ENCODE measurements around the gene NTRK2. TPM values are rescaled to one million over a fixed set of nuclear protein-coding genes. Genes with fewer than 3 reads are reported as not detected.

NTRK2 gene
- total RNA-seq, 1 donor from 2014 or later, result 23.8 TPM

DNA sequence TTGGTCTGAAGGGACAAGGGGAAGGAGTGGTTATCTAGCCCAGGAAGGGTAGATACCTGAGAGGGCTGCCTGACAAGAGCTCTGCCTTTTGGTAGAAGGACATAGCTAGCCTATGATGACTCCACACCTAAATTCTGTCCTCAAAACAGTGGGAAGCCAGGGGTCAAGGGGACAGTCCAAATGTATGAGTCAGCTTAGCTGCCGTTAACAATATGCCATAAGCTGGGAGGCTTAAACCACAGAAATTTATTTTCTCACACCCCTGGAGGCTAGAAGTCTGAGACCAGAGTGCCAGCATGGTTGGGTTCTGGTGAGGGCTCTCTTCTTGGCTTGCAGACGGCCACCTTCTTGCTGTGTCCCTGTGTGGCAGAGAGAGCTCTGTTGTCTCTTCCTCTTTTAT lies 306.4 kb downstream of the NTRK2 start:
- no peak overlapping the region for H3K4me3 ChIP-seq
- H3K36me3 ChIP-seq, result no peaks in the 10 kb centered on the region
- TF ChIP-seq CTCF (IDR thresholded peaks at IDR 0.05), result no peak
- H3K27ac ChIP-seq, result no peak overlapping the region
- intact Hi-C loops (cut with DNase I), result no loop called here
- no peaks in the 10 kb centered on the region for H3K27me3 ChIP-seq
- no peaks in the 10 kb centered on the region for H3K9me3 ChIP-seq
- no peaks in the 10 kb centered on the region for H3K4me1 ChIP-seq
- DNase-seq (ENCODE audit: low spot score in 2 of 2), result no peak

DNA sequence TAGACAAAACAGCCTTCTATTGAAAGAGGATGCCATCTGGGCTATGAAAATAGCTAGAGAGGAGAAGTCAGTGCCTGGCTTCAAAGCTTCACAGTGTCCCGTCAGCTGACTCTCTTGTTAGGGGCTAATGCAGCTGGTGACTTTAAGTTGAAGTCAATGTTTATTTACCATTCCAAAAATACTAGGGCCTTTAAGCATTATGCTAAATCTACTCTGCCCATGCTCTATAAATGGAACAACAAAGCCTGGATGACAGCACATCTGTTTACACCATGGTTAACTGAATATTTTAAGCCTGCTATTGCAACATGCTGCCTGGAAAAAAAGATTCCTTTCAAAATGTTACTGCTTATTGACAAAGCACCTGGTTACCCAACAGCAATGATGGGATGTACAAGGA lies 309.1 kb downstream of the NTRK2 start:
- no peak for DNase-seq (ENCODE audit: low spot score in 2 of 2)
- TF ChIP-seq CTCF (IDR thresholded peaks at IDR 0.05), result no peak

DNA sequence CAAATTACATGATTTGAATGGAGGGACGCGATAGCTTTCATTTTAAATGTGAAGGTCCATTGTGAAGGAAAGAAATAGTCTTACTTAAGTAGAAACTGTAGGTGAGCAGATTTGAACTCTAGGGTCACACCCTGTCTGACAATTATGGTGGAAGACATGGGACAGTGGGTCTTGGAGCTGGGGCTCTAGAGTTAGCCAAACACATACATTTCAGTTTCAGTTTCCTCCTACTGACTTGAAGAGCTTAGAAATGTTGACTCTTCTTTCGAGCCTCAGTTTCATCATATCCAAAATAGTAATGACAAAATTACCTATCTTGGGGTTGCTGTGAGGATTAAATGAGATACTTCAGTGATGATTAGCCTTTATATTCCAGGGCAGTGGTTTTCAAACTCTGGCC lies 314.2 kb downstream of the NTRK2 start:
- H3K36me3 ChIP-seq, result no peaks in the 10 kb centered on the region
- no peak for TF ChIP-seq CTCF (IDR thresholded peaks at IDR 0.05)
- H3K4me1 ChIP-seq, result no peaks in the 10 kb centered on the region
- H3K4me3 ChIP-seq, result no peak overlapping the region
- no peak overlapping the region for H3K27ac ChIP-seq
- DNase-seq (ENCODE audit: low spot score in 2 of 2), result no peak
- no peaks in the 10 kb centered on the region for H3K27me3 ChIP-seq
- intact Hi-C loops (cut with DNase I), result no loop called here
- no peaks in the 10 kb centered on the region for H3K9me3 ChIP-seq

More for the DNA sequence above, 309.1 kb downstream of the NTRK2 start:
- no peaks in the 10 kb centered on the region for H3K9me3 ChIP-seq
- no peaks in the 10 kb centered on the region for H3K36me3 ChIP-seq
- no peak overlapping the region for H3K4me3 ChIP-seq
- H3K4me1 ChIP-seq, result no peaks in the 10 kb centered on the region
- intact Hi-C loops (cut with DNase I), result no loop called here
- no peak overlapping the region for H3K27ac ChIP-seq
- H3K27me3 ChIP-seq, result no peaks in the 10 kb centered on the region

GRCh38 chr9:84988621-84989020 lies 319.1 kb downstream of the NTRK2 start:
- intact Hi-C loops (cut with DNase I), result no loop called here
- Histone ChIP-seq H3K4me3 (no peak overlapping the region), H3K27ac (no peak overlapping the region), H3K4me1 (no peaks in the 10 kb centered on the region), H3K9me3 (no peaks in the 10 kb centered on the region), H3K27me3 (no peaks in the 10 kb centered on the region), H3K36me3 (no peaks in the 10 kb centered on the region)
- no peak for DNase-seq (ENCODE audit: low spot score in 2 of 2)
- no peak for TF ChIP-seq CTCF (IDR thresholded peaks at IDR 0.05)

DNA sequence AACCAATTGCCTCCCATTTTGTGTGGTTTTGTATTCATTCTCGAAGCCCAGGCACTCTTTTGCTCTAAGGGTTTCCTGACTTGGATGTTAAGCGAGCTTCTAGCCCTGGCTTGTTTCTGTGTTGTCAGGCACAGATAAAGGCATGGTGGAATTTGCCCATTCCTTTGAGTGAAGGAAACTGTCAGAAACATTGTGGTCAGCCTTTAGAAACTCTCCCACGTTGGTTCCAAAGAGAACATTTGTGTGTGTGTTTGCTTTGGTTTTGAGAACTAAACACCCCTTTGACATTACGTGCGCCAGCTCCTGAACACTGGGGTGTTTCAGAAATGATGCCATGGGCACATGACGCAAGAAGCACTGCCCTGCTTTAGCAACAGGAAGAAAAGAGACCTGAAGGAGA lies 320.9 kb downstream of the NTRK2 start:
- no peaks in the 10 kb centered on the region for H3K36me3 ChIP-seq

More for the DNA sequence above, 320.9 kb downstream of the NTRK2 start:
- Histone ChIP-seq H3K9me3 (no peaks in the 10 kb centered on the region), H3K4me3 (no peak overlapping the region), H3K27me3 (no peaks in the 10 kb centered on the region), H3K4me1 (no peaks in the 10 kb centered on the region), H3K27ac (no peak overlapping the region)
- intact Hi-C loops (cut with DNase I), result no loop called here
- TF ChIP-seq CTCF (IDR thresholded peaks at IDR 0.05), result no peak
- no peak for DNase-seq (ENCODE audit: low spot score in 2 of 2)

Data from ascending aorta (tissue), 2 donors.